CD4-positive, alpha-beta T cell treated with Interleukin-15 for 1 hour (primary cell): ENCODE data around the gene RBL2.
"Not testable (repeated sequence)": the region's sequence is repeated elsewhere in the genome, so short reads cannot be mapped to it uniquely, and the experiment has no call there.

Experiments
- DNase-seq: peaks from one replicate; pipeline ENCODE4 v3.0.0-alpha.2; 2020

RBL2 gene

GRCh38 chr16:53434377-53435065 is at the start of gene RBL2:
Gene RBL2, plus strand, starts transcription at chr16:53434471. Its CDS starts 86 bp downstream, at chr16:53434557.
- DNase-seq: peak; percentile 84

DNA sequence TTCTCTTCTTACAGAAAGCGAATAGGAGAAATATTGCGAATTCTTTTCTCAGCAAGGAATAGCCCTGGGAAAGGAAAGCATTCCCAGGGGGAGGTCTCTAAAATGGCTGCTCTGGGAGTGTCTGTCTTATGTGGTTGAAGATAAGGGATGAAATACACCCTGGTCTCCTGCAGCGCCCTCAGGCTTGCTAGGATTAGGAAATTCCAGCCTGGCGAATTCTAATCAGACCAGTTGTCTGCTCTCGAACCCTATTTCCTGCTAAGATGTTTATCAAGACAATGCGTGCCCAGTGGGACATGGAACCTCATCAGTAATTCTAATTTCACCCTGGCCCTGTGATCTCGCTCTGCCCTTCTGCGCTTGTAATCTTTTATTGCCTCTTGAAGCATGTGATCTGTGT is 49.7 kb upstream of the RBL2 start:
- DNase-seq: not testable (repeated sequence)

GRCh38 chr16:53404959-53405358 is 29.3 kb upstream of the RBL2 start:
- DNase-seq: no peak

GRCh38 chr16:53412549-53412948 is 21.7 kb upstream of the RBL2 start:
- DNase-seq: no peak

GRCh38 chr16:53413864-53414263 is 20.4 kb upstream of the RBL2 start:
- no peak for DNase-seq

GRCh38 chr16:53414381-53414780 is 19.9 kb upstream of the RBL2 start:
- no peak for DNase-seq

DNA sequence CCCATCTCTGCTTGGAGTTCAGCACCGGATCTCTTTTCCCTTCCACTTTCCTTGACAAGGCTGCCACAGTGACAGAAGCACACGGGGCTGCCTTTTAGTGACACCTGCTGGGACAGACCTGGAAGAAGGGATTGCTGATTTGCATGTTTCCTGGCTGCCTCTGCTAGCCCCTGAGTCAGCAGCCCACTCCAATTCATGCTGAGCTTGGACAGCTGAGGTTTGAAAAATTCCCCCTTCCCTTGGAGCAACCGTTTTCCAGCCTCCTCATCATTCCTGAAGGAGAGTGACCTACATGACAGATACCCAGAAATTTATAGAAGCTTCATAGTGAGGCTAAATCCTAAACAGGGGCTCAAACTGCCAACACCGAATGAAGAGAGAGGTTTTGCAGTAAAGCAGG is 18.8 kb upstream of the RBL2 start:
- DNase-seq: no peak

- no peak for DNase-seq
Measured at GRCh38 chr16:53417011-53417410, 17.3 kb upstream of the RBL2 start.

DNA sequence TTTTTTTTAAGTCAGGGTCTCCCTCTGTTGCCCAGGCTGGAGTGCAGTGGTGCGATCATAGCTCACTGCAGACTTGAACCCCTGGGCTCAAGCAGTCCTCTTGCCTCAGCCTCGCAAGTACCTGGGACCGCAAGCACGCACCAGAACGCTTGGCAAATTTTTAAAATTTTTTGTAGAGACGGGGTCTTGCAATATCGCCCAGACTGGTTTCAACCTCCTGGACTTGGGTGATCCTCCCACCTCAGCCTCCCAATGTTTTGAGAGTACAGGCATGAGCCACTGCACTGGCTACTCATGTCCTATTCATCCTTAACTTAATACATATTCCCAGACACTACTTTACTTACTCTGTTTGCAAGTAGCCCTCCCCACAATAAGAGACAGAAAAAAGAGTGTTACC is 16.3 kb upstream of the RBL2 start:
- no peak for DNase-seq

GRCh38 chr16:53419383-53419709 is 14.9 kb upstream of the RBL2 start:
- DNase-seq: not testable (repeated sequence)

GRCh38 chr16:53421248-53421647 is 13.0 kb upstream of the RBL2 start:
- no peak for DNase-seq

DNA sequence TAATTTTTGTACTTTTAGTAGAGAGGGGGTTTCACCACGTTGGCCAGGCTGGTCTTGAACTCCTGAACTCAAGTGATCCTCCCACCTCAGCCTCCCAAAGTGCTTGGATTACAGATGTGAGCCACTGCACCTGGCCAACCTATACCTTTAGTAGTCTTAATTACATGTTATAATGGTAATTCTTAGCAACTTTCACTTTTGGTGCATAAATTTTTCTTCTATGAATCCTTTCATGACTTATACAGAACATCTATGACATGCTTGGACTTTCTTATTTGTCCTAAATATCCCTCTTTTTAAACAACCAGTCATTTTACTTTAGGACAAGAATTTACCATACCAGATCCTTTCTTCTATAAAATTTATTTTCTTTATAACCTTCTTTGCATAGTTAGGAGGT is 10.3 kb upstream of the RBL2 start:
- not testable (repeated sequence) for DNase-seq

GRCh38 chr16:53428681-53429080 is 5.6 kb upstream of the RBL2 start:
- DNase-seq: no peak

DNA sequence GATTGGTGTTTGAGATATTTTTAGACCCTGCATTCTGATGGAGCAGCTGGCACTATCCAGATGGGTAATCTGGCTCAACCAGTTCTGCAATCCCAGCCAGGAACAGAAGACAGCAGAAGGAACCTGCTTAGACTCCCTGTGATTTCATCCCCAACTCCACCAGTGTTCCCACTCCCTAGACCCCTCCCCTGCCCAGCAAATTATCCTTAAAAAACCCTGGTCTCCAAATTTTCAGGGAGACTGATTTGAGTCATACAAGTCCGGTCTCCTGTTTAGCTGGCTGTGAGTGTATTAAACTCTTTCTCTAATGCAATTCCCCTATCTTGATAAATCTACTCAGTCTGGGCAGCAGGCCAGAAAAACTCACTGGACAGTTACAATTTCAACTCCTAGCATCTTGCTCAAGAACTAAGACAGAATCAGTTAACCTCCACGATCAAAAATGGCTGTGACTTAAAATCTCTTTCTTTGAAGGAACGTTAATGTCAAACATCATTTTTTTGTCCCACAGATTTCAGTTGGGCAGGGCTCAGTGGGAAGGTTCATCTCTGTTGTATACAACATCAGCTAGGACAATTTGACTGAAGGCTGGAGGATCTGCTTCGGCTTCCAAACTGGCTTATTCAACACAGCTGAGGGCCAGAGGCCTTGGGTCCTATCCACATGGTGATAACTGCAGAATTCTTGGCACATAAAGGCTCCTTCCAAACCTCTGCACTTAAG is 4.9 kb upstream of the RBL2 start:
- no peak for DNase-seq

GRCh38 chr16:53430363-53430762 is 3.9 kb upstream of the RBL2 start:
- DNase-seq: no peak

DNA sequence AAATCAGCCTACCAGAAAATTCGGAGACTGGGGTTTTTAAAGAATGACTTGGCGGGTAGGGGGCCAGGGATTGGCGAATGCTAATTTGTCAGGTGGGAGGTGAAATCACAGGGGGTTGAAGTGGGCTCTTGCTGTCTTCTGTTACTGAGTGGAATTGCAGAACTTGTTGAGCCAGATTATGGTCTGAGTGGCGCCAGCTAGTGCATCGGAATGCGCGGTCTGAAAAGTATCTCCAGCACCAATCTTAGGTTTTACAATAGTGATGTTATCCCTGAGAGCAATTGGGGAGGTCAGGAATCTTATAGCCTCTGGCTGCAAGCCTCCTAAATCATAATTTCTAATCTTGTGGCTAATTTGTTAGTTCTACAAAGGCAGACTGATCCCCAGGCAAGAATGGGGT is 762 bp upstream of the RBL2 start:
- DNase-seq: no peak

DNA sequence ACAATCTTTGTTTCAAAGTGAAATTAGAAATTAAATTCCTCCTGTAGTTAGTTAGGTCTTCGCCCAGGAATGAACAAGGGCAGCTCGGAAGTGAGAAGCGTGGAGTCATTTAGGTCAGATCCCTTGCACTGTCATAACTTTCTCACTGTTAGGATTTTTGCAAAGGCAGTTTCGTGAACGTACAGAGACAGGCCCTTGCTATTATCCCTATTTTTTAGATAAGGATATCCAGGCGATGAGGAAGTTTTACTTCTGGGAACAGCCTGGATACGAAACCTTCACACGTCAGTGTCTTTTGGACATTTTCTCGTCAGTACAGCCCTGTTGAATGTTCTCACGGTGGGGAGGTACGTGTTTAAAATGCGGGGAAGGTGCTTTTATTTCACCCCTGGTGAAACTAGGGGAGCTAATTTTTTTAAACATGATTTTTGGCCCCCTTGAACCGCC is 318 bp upstream of the RBL2 start:
- no peak for DNase-seq

- DNase-seq: peak; percentile 68
Measured at GRCh38 chr16:53435066-53435688, 906 bp downstream of the RBL2 start.

DNA sequence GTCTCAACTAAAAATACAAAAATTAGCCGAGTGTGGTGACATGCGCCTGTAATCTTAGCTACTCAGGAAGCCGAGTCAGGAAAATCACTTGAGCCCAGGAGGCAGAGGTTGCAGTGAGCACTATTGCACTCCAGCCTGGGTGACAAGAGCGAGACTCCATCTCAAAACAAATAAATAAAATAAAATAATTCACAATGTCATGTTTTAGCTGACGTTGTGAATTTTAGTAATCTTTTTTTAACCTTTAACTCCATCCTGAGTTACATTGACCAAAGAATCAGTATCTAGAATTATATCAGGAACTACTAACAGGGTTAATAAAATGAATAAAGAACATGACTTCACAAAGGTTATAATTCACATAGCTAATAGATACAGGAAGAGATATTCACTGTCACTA is 5.9 kb downstream of the RBL2 start:
- no peak for DNase-seq

DNA sequence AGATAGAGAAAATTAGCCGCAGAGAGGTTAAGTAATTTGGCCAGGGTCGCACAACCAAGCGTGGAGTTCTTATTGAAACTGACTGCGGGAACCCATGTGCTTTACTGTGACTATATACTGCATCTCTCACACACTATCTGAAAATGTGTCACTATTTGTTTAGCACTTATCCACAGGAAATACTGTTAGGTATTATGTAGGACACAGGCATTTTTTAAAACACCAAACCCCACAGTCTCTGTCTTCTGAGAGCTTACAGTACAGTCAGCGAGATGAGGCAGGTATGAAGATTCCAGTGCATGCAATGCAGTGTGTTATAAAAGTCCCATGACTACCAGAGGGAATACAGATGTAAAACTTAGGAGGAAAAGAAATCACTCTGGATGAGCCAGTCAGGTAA is 11.3 kb downstream of the RBL2 start:
- DNase-seq: no peak

DNA sequence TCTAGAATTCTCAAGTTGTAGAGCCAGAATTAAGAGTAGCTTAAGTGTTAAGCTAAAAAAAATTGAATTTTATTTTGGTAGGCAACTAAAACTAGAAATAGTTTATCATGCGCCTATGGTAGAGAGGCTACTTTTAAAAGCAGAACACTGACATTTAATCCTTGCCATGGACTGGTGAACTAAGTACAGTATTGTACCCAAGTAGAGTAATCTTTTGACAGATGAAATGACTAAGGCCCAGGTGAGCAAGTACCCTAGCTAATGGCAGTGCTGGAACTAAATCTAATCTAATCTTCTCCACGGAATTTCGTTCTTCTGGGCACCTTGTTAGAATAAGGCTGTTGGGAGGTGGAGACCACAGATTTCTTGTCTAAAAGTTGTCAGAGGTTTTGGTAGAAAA is 11.8 kb downstream of the RBL2 start:
- no peak for DNase-seq

GRCh38 chr16:53449816-53450517 is 15.7 kb downstream of the RBL2 start:
- no peak for DNase-seq

GRCh38 chr16:53453928-53454327 is 19.7 kb downstream of the RBL2 start:
- DNase-seq: no peak

GRCh38 chr16:53456625-53457024 is 22.4 kb downstream of the RBL2 start:
- DNase-seq: peak; percentile 43
